Measurements from ENCODE around the gene TTLL11.
"Not testable (repeated sequence)": the region's sequence is repeated elsewhere in the genome, so short reads cannot be mapped to it uniquely, and the experiment has no call there.

TTLL11 gene

GRCh38 chr9:121987314-121987713, 105.8 kb downstream of the TTLL11 start:
- POLR2A ChIA-PET: no interaction called here
- TF ChIP-seq CTCF (IDR thresholded peaks at IDR 0.05; ENCODE audit: control extremely low read depth, extremely low read depth, low read depth, missing control alignments): no peak
- CTCF ChIA-PET: no interaction called here
- DNase-seq (ENCODE audit: extremely low spot score): no peak

- POLR2A ChIA-PET: no interaction called here
- CTCF ChIA-PET: interaction anchor here (1.0 to 1.1 kb wide), 2 partner anchors 10 to 299 kb away, joined by 3 to 4 read pairs; no protein-coding TSS in a partner anchor
- TF ChIP-seq CTCF (IDR thresholded peaks at IDR 0.05; ENCODE audit: control extremely low read depth, extremely low read depth, low read depth, missing control alignments): no peak
- no peak for DNase-seq (ENCODE audit: extremely low spot score)
Observed at GRCh38 chr9:121985792-121986494, 107.2 kb downstream of the TTLL11 start.

- CTCF ChIA-PET: interaction anchor here (1.1 to 2.1 kb wide), 5 partner anchors 8 to 384 kb away, joined by 3 to 7 read pairs (median 3); no protein-coding TSS in a partner anchor
- no peak for DNase-seq (ENCODE audit: extremely low spot score)
Observed at GRCh38 chr9:121984726-121985402, 108.2 kb downstream of the TTLL11 start.

GRCh38 chr9:121983736-121984135, 109.4 kb downstream of the TTLL11 start:
- ChIA-PET CTCF (interaction anchor here (1.2 to 2.1 kb wide), 4 partner anchors 7 to 299 kb away, joined by 3 to 7 read pairs (median 4); no protein-coding TSS in a partner anchor), POLR2A (no interaction called here)
- no peak for DNase-seq (ENCODE audit: extremely low spot score)
- no peak for TF ChIP-seq CTCF (IDR thresholded peaks at IDR 0.05; ENCODE audit: control extremely low read depth, extremely low read depth, low read depth, missing control alignments)

More at GRCh38 chr9:121984726-121985402, 108.2 kb downstream of the TTLL11 start:
- no peak for TF ChIP-seq CTCF (IDR thresholded peaks at IDR 0.05; ENCODE audit: control extremely low read depth, extremely low read depth, low read depth, missing control alignments)
- POLR2A ChIA-PET: no interaction called here

GRCh38 chr9:121981118-121981883, 111.8 kb downstream of the TTLL11 start:
- ChIA-PET POLR2A (no interaction called here), CTCF (no interaction called here)
- TF ChIP-seq CTCF (IDR thresholded peaks at IDR 0.05; ENCODE audit: control extremely low read depth, extremely low read depth, low read depth, missing control alignments): no peak

GRCh38 chr9:121980665-121981064, 112.4 kb downstream of the TTLL11 start:
- POLR2A ChIA-PET; DNase-seq (ENCODE audit: extremely low spot score); CTCF ChIA-PET: not testable (repeated sequence)

More at GRCh38 chr9:121981118-121981883, 111.8 kb downstream of the TTLL11 start:
- no peak for DNase-seq (ENCODE audit: extremely low spot score)

Measured in GM10248 (cell line).